ENCODE measurements around the gene TPSD1.

Gene TPSD1

GRCh38 chr16:1299868-1300203 lies 44.0 kb downstream of the TPSD1 start:
- no peak for DNase-seq

DNA sequence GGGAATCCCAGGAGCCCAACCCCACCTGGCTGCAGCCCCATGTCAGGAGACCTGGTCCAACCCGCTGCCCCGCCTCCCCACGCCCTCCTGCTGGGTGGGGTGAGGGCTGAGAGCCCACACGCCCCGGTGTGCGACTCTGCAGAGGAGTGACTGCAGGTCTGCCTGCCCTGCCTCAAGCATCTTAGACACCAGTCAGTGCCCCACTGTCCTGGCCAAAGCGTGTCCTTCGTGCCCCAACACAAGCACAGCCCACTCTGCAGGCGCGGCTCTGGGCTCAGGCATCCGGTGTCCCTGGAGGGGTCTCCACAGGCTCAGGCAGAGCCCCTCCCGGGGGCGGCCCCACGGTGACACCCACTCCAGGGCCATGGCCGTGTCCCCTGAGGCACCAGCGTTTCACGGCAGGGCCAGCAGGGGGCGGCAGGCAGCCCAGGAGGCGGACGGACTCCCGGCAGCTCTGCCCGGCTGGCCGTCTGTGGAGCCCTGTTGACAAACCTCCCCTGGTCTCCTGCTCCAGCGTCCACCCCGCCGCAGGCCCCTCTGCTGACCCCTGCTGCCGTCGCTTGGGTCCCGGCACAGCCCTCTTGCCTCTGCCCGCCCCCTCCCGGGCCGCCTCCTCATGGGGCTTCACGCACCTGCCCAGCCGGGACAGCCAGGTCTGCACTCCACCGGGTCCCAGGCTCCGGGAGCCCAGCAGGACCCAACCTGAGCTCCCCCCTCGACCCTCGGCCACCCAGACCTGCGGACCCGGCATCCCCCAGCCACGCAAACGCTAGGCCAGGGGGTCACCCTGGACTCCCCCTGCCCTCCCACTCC lies 45.0 kb downstream of the TPSD1 start:
- peak; percentile 73 for DNase-seq

DNA sequence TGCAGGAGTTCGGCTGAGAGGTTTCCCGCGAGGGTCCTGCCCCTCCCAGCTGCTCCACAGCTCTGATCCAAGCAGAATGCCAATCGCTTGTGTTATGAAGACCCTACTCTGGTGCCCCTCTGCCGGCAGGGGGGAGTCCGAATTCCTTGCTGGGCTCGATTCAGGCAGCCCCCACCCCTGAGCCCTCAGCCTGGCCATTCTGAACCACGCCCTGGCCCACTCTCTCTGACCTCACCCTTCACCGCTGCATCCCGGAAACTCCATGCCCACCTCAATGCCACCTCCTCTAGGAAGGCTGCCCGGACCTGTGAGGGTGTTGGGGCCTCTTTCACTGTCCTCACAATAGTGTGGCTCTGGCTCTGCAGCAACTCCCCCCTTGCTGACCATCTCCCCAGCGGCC lies 45.7 kb downstream of the TPSD1 start:
- DNase-seq = no peak

- no peak for DNase-seq
Observed at GRCh38 chr16:1305823-1306222, 50.0 kb downstream of the TPSD1 start.

DNA sequence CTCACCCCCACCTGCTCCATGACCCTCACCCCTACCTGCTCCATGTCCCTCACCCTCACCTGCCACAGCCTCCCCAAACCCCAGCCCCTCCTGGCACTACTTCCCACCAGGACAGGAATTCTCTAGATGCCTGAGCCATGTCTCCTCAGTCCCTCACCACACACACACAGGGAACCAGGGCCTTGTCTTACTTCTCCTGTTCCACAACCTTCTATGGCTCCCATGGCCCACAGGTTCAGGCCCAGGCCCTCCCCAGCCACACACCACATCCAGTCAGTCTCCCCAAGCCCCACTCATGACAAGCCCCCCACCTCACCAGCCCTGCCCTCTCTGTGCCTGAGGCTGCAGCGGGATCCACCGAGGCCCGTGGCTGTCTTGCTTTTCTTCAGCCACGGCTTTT lies 50.5 kb downstream of the TPSD1 start:
- no peak for DNase-seq

- DNase-seq = peak; percentile 76
Observed at GRCh38 chr16:1308036-1308976, 52.4 kb downstream of the TPSD1 start.
